GM19397 (cell line): ENCODE measurements around the gene B3GALNT1.
A peak's percentile ranks its signal among the peaks of the same experiment; 100 is the strongest.
"Not testable (repeated sequence)": the region's sequence is repeated elsewhere in the genome, so short reads cannot be mapped to it uniquely, and the experiment has no call there.

Experiments used
- ATAC-seq: cut with Tn5 transposase; IDR thresholded peaks from one replicate; pipeline ENCODE4 v1.9.1; 2021; ENCODE audit warnings: mild to moderate bottlenecking, moderate library complexity; ENCODE audit not compliant: unreplicated experiment

The B3GALNT1 gene

DNA sequence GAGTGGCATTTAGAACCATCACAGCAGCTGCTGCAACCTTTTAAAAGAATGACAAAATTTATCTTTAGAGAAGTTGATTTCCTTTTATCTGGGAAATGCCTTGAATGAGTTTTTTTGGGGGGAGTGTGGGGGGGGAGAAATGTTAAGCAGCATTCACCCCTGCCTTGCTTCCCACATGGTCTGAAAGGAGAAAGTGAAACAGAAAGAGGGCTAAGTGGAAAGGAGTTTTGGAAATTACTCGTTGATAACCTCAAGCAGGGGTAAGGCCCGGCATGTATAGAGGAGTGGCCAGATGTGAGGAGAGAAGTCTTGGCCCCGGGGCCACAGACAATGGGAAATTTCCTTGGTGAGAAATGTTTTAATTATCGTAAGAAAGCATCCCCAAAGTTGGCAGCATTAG is 23.5 kb downstream of the B3GALNT1 start:
- ATAC-seq, result peak; percentile 78

- ATAC-seq, result no peak
Observed at GRCh38 chr3:161073181-161073580, 32.0 kb downstream of the B3GALNT1 start.

GRCh38 chr3:161072751-161073150 is 32.4 kb downstream of the B3GALNT1 start:
- ATAC-seq, result no peak

DNA sequence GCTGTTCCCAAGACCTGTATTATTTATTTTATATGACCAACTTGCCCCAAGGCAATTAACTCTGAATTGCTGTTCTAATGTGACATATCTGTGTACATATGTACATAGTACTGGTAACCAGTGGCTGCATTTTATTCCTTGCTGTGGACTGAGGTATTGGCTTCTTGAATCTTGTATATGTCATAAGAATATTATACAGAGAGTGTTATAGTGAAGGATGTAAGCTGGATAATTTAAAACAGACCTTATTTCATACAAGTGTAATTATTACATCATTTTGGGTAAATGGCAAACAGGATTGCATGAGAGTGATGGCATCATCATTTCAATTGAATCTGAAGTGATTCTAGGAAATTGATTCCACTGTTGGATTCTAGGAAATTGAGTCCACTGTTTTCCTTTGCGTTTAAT is 32.9 kb downstream of the B3GALNT1 start:
- no peak for ATAC-seq

- ATAC-seq, result no peak
Observed at GRCh38 chr3:161070980-161071663, 34.0 kb downstream of the B3GALNT1 start.

DNA sequence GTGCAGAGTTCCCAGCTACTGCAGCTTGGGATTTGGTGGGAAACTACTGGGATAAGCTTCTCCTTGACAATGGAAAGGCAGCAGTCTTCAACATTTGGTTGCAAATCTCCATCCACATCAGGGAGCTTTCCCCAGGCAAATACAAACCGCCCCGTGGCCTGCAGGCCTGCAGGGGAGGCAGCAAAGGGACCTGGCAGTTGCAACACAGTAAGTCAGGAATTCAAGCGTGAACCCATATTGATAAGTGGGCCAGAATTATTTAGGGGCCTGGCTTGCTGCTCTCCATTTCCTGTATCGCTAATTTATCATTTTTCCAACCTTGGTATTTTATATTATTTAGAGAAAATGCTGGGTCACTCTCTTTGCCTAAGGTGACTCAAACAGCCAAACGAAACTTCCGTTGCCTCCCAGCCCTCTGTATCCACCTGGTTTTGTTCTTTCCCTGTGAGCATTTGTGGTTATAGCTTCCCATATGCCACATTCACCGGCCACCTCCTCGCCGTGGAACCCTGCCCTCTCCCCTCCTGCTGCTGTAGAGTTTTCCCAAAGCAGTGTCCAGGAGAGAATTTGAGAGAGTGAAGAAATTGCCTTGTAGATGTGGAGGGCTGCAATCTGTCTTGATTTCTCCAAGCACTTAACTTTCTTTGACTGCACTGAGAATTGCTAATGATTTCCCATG is 34.8 kb downstream of the B3GALNT1 start:
- no peak for ATAC-seq

GRCh38 chr3:161069511-161070251 is 35.5 kb downstream of the B3GALNT1 start:
- ATAC-seq, result peak; percentile 95

GRCh38 chr3:161067335-161067734 is 37.8 kb downstream of the B3GALNT1 start:
- ATAC-seq, result no peak

- ATAC-seq, result no peak
Observed at GRCh38 chr3:161066930-161067329, 38.2 kb downstream of the B3GALNT1 start.

- ATAC-seq, result no peak
Observed at GRCh38 chr3:161064413-161064812, 40.7 kb downstream of the B3GALNT1 start.

- ATAC-seq, result no peak
Observed at GRCh38 chr3:161054860-161055604, 50.1 kb downstream of the B3GALNT1 start.

- ATAC-seq, result no peak
Observed at GRCh38 chr3:161051856-161052255, 53.3 kb downstream of the B3GALNT1 start.

DNA sequence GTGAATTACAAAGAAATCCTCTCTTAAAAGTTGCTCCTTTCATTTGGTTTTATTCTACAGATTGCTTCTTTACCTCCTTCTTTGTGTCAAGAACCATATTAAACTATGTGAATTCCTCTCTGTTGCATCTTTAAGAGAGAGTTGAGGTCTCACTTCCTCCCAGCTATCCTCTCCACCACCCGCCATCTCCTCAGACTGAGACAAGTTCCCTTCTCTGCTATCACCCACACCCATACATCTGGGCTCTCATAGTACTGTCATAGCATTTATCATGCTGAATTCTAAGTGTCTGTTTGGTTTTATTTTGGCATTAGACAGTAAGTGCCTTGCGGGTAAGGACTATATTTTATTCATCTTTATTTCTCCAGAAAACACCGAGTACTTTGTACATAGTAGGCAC is 54.2 kb downstream of the B3GALNT1 start:
- no peak for ATAC-seq

- ATAC-seq, result no peak
Observed at GRCh38 chr3:161049683-161050248, 55.4 kb downstream of the B3GALNT1 start.

DNA sequence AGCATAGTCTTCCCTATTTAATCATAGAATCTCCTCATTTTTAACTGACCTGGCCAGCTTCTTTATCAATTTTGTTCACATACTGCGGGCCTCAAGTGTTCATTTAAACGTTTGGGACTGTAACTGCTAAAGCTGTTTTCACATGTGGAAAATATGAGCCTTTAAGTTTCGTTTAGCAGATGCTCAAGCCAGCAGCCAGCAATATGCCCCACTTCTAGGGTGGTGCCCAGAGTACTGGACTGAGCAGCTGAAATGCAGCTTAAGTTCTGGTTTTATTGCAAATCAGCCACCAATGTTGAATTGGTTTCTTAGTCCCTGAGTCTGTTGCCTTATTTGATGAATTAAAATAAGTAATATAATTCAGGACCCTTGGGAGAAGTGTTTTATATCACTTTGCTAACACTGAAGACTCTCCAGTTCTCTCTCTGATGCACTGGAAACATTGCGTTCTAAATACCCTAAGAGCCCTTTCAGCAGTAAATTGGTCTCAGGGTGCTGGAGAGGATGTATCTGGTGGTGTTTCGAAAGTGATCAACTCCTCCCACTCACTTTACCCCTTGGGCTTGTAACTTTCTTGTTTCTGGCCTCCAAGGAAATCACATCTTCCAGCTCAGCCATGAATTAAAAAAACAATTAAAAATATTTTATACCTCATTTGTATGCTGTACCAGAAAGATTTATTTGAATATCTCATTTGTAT is 61.7 kb downstream of the B3GALNT1 start:
- ATAC-seq, result no peak

DNA sequence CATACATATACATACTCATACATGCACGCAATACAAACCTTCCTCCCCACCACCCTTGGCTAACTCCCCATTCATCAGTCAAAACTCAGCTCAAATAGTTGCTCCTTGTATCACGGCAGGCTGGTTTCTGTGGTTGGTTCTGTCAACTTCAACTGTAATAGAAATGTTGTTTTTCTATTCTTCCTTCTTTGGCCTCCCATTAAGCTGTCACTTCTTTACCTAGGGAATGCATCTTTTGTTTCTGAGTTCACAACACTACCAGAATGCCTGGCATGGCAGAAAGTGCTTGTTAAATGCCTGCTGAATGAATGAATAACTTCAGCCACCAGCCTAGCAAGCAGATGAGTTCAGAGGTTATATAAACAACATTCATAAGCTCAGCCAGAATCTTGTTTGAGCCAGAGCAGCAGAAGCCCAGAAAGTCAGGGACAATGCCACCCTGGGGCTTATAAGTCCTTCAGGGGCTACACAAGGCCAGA is 63.1 kb downstream of the B3GALNT1 start:
- ATAC-seq, result peak; percentile 71

DNA sequence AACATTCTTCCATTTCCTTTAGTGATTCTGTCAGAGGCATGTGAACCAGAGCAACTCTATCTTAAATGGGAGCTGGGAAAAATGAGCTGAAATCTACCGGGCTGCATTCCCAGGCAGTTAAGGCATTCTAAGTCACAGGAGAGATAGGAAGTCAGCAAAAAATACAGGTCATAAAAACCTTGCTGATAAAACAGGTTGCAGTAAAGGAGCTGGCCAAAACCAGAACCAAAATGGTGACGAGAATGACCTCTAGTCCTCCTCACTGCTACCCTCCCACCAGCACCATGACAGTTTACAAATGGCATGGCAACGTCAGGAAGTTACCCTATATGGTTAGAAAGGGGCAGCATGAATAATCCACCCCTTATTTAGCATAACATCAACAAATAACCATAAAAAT is 66.4 kb downstream of the B3GALNT1 start:
- no peak for ATAC-seq

DNA sequence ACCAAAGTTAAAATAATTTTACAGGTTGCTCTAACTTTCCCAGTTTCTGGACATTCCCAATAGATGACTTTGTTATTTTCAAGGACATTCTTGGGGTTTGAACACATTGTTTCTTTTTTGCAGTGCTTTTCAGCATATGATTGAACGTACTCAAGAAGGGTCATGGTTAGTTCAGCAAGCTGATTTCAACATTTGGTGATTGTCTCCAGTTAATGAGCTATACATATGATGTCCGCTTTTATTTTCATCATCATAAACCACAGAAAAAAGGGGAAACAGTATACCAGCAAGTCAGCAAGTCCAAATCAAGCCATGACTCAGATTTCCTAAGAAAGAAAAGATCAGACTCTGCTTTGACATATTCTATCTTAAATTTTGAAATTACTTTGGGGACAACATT is 69.4 kb downstream of the B3GALNT1 start:
- ATAC-seq, result no peak

GRCh38 chr3:161034913-161035550 is 70.1 kb downstream of the B3GALNT1 start:
- ATAC-seq, result not testable (repeated sequence)
